Measurements from ENCODE around the gene ALG14.

Gene ALG14

DNA sequence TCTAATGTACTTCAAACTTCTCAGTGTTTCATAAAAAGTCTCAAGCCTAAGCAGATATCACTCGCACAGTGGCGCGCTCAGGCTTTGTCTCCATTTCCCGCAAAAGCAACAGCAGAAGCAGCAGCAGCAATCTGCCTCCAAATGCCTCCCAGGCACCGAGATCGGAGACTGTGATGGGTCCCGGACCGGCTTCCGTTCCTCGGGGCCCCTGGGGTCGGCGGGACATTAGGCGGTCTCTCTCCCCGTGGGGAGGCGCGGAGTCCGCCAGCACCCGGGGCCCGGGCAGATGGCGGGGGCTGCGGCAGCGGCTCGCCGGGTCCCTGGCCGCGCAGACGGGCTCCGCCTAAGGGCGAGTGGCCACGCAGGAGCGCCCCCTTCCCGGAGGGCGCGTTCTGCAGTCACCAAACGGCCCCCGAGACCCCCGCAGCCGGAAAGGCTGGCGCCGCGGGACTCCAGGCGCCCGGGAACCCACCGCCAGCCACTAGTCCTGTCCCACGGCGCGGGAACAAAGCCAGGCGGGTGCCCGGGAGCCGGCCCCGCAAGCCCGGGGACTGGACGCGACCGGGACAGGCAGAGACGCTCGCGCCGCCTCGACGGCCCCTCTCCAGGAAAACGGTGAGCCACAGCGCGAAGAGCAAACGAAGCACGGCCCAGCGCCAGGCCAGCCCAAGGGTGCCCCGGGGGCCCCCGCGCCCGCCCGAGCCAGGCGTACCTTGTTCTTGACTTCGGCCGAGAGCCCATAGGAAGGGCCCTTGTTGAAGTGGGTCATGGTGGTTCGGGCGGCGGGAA, 146.4 kb downstream of the ALG14 start:
- DNase-seq: peak; percentile 76

DNA sequence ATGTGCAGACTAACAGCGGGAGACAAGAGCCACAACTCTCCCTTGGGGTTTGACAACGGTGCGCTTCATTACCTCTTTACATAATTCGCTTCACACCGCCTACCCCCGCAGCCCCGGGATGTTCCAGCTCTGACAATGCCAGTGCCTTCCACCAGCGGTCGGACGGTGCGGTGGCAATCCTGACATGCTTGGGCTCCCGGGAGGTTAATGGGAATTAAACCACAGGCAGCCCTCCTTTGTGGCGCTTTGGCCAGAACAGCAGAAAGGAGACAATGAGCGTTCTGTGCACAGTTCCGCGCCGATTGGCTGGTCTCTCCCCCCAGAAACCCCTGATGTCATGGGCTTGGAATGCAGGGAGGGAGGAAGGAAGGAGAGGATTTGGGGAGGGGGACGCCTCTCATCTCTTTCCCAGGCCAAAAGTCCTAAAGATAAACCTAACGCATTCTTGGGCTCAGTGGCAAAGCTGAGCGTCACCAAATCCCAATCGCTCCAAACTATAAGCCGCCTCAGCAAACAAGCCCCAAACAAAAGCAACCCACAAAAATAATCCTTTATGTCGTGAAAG, 147.1 kb downstream of the ALG14 start:
- peak; percentile 37 for DNase-seq

DNA sequence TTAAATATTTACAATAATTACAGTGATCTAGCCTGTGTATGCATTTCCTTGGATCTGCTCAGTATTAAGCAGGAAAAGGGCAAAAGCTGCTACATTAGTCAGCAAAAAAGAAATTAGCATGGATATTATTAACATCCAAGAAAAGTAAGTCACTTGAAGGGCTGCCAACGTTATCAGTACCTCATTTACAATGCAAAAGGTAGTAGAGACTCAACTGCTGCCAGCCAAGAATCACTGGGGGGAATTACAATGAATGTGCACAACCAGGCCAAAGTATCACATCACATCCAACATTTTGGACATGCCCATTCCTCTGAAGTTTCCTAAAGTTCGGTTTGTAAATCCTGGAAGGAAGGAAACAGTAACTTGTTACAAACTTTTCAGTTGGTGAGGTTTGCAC, 147.7 kb downstream of the ALG14 start:
- no peak for DNase-seq
